GM18526 (cell line): ENCODE measurements around the gene HSPB9.

ENCODE experiments used
- POLR2A ChIP-seq: IDR thresholded peaks from 3 replicates; pipeline ENCODE4 v1.6.1; 2011; ENCODE audit not compliant: insufficient read length; ENCODE audit errors: extremely low read depth

Gene HSPB9

DNA sequence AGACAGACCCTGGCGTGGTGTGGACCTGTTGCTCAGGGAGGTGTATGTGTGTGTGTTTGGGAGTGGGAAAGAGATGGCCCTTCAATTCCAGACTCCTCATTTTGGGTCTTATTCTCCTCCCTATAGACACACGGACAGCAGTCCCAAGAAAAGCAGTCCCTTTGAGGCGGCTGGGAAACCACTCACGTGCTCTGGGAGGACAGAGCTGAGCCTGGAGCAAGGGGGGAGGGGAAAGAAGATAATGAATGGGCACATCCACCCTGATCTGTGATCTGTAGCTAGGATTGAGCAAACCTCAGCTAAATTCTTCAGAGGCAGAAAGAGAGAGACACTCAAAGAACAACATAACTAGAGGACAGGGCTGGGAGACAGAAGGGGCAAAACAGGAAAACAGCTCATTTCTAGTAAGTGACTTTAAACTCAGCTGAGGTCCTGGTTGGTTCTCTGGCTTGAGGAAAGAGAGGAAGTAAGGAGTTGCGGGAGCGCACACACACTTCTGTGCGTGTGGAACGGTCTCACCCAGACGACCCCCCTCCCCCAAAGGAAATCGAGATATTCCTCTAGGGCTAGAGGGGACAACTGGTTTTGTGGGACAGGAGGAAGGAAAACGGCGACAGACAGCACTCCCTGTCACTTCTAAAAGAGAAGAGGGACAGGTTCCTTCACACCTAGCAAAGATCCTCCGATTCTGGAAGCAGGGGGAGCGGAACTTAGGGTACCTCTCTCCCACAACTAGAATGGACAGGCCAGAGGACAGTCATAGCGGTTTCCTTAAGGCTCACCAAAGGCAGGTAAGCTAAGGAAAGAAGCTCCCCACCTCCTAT lies 31.5 kb downstream of the HSPB9 start:
- no peak for TF ChIP-seq POLR2A

DNA sequence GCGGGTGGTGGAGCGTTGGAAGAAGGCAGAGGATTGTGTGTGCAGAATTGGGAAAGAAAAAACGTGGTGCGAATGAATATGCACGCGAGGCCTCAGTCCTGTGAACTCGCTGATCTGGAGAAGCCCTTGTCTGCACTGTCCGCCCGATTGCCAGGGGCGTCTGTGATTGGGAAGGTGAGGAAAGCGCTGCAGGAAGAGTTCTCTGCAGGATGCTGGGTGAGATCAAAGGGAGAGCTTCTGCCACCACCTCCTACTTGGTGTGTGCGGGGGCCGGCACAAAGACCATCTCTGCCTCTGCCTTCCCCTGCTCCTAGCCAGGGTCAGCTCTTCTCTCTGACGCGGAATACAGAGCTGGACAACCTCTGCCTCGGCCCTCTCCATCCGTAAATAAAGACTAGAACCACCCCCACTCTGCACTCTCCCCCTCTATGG lies 33.0 kb downstream of the HSPB9 start:
- no peak for TF ChIP-seq POLR2A

GRCh38 chr17:42159796-42160530 lies 37.4 kb downstream of the HSPB9 start:
- TF ChIP-seq POLR2A = no peak

DNA sequence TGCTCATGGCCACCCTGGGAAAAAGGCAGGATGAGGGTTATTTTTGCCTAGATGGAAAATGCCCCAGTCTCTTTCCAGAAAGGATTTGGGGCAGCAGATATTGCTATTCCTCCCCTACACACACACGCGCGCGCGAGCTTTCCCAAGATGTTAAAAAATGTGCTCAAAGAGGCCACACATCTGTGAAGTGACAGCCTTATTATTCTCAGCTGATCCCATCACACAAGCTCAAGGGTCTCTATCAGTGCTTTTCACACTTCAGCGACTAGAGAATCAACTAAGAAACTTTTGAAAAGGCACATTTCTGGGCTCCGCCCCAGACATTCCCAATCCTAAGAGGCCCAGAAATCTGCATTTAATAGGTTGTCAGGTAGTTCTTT lies 37.9 kb downstream of the HSPB9 start:
- TF ChIP-seq POLR2A = no peak

DNA sequence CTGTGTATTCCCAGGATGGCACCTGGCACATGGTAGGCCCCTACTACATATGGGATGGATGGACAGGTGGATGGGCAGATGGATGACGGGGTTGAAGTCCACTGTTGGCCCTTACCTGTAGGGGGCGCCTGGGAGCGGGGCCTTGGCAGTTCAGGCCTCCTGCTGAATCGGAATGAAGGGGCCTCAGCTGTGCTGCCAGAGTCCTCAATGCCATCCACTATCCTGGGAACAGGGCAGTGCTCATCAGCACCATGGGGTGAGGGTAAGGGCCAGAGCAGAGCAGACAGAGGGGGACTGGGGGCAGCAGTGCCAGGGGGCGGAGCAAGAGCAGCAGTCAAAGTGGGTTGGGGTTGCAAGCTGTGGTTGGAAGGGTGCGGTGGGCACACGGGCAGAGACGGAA lies 40.5 kb downstream of the HSPB9 start:
- TF ChIP-seq POLR2A = no peak

- no peak for TF ChIP-seq POLR2A
Measured at GRCh38 chr17:42163696-42164407, 41.2 kb downstream of the HSPB9 start.

DNA sequence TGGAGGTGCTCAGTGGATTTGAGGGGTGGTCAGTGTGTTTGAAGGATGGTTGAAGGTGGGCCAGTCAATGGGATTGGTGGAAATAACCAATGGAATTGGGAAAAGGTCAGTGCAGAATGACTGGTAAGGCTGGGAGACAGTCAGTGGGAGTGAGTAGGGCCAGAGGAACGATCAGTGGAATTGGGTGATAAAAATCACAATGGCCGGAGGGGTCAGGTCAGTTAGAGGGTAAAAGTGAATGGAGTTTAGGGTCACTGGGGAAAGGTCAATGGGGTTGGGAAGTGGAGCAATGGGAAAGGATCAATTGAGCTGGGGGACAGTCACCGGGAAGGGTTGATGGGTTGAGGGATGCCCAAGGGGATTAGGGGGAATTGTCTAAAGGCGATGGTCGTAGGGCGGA lies 43.1 kb downstream of the HSPB9 start:
- TF ChIP-seq POLR2A = no peak

GRCh38 chr17:42166196-42166763 lies 43.7 kb downstream of the HSPB9 start:
- TF ChIP-seq POLR2A = no peak

DNA sequence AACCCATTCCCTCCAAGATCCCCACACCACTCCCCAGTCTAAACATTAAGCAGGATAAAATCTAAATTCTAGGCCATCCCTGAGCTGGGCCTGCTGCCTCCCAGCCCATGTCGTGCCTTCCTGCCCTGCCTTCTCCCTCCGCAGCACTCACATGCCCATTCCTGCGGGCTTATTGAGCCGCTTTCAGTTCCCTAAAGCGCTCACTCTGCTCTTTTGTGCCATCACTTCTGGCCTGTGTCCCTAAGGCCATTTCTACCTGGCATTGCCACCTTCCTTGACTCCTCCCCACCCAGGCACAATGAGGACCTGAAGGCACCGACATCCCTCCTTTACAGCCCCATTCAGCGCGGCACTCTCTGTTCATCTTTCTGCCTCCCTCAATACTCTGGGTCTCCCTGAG lies 45.2 kb downstream of the HSPB9 start:
- TF ChIP-seq POLR2A = no peak

GRCh38 chr17:42169351-42169750 lies 46.7 kb downstream of the HSPB9 start:
- TF ChIP-seq POLR2A = no peak

- TF ChIP-seq POLR2A = no peak
Measured at GRCh38 chr17:42171831-42172230, 49.2 kb downstream of the HSPB9 start.
